HL-60/S4 (cell line): Measurements from ENCODE around the gene CARD8.
"Not testable (repeated sequence)": the region's sequence is repeated elsewhere in the genome, so short reads cannot be mapped to it uniquely, and the experiment has no call there.

Source experiments
- in situ Hi-C: fragments of 300-500 bp; cut with MboI; formaldehyde crosslinking; loops from 2 replicates; pipeline ENCODE4 v1.14.3; 2022; ENCODE audit warnings: low sequenced_read_pairs

Gene CARD8

DNA sequence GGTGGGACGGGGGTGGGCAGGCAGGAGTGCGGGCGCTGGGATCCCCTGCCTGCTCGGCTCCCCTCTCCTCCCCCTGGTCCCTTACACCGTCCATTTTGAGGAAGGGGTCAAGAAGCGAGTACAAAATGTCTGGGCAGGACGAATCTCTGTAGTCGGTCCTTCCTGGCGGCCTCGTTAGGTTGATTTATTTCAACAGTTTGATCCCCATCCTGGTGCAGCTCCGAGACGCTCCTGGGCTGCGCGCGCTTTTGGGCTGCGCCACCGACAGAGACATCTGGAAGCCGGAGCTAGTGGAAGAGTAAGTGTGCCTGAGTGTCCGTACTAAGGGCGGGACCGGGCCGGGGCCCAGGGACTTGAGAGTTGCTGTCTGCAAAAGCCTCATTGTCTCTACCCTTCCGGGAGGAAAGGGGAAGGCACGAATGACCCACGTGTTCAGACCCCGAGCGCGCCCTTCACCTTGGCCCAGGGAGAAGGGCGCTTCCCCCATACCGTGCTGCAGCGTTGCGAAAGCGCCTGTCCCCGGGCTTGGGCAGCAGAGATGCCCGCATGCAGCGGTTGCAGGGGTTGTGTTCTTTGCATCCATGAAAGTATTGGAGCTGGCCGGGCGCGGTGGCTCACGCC is 15.9 kb upstream of the CARD8 start:
- in situ Hi-C loops = no loop called here

DNA sequence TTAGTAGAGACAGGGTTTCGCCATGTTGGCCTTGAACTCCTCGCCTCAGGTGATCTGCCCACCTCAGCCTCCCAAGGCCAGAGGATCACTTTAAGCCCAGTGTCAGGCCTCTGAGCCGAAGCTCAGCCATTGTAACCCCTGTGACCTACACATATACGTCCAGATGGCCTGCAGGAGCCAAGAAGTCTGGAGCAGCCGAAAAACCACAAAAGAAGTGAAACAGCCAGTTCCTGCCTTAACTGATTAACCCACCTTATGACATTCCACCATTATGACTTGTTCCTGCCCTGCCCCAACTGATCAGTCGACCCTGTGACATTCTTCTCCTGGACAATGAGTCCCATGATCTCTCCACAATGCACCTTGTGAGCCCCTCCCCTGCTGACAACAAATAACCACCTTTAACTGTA is 13.9 kb upstream of the CARD8 start:
- in situ Hi-C loops = not testable (repeated sequence)

DNA sequence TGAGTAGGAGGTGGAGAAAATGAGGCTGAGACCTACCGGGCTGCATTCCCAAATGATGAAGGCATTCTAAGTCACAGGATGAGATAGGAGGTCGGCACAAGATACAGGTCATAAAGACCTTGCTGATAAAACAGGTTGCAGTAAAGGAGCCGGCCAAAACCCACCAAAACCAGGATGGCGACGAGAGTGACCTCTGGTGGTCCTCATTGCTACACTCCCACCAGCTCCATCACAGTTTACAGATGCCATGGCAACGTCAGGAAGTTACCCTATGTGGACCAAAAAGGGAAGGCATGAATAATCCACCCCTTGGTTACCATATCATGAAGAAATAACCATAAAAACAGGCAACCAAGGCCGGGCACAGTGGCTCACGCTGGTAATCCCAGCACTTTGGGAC is 9.6 kb upstream of the CARD8 start:
- in situ Hi-C loops = not testable (repeated sequence)

DNA sequence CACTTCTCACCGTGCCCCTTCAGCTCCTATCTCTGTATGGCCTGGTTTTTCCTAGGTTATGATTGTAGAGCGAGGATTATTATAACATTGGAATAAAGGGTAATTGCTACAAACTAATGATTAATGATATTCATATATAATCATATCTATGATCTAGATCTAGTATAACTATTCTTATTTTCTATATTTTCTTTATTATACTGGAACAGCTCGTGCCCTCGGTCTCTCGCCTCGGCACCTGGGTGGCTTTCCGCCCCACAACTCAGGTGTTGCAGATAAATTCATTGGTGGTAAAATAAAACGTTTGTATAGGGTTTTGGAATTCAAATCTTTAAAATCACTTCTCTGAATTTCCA is 4.6 kb upstream of the CARD8 start:
- in situ Hi-C loops = not testable (repeated sequence)

DNA sequence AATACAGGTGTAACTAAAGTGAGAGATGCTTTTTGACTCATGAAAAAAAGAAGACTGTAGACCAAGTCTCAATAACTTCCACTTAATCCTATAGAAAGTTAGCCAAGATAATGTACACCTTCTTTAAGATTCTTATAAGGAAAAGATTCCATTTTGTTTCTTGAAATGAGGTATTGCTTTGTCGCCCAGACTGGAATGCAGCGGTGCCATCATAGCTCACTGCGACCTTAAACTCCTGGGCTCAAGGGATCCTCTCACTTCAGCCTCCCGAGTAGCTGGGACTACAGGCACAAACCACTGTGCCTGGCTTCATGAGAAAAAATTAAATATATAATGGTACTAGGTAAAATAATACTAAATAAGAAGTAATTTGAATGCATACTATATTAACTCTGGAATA is 3.3 kb upstream of the CARD8 start:
- in situ Hi-C loops = not testable (repeated sequence)

DNA sequence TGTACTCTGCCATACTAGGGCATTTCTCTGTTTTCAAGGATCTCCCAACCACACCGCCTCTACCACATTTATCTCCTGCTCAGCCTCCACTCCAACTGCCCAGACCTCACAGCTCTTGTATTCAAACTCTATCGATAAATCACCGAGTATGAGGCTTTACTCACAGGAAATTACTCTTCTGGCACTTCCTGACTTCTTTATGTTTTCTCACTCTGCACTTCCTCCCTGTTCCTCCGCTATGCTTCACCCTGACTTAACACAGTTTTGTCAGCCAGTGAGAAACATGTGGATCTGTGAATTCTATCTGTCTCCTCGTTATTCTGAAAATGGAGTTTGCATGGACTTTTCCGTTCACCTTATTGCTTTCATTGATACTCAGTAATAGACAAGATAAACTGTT is 2.6 kb upstream of the CARD8 start:
- in situ Hi-C loops = no loop called here

DNA sequence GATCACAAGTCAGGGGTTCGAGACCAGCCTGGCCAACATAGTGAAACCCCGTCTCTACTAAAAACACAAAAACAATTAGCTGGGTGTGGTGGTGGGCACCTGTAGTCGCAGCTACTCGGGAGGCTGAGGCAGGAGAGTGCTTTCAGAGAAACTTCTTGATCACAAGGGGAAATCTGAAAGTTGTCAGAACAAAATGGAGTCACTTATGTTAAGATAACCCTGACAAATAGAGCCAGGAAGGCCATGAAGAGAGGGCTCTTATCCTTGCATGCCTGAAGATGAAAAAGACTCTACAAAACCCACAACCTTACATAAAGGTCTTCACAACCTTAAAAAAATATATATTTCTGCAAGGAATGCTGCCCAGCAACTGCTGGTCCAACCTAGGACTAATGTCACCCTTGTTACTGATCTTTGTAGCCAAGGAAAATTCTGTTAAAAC is 1.2 kb downstream of the CARD8 start:
- in situ Hi-C loops = no loop called here

DNA sequence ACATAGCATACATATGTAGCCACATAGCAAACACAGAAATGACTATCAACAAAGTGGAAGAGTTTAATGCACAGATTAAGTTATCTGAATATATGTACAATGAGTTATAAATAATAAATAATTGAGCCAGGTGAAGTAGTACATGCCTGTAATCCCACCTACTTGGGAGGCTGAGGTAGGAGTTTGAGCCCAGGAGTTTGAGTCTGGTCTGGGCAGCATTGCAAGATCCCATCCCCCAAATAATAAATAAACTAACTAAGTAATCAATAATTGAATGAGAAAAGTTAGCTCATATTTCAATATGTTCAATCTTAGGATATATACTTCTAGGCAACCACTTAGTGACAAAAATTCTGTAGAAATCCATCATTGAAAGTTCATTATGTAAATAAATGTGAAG is 1.7 kb downstream of the CARD8 start:
- in situ Hi-C loops = no loop called here

DNA sequence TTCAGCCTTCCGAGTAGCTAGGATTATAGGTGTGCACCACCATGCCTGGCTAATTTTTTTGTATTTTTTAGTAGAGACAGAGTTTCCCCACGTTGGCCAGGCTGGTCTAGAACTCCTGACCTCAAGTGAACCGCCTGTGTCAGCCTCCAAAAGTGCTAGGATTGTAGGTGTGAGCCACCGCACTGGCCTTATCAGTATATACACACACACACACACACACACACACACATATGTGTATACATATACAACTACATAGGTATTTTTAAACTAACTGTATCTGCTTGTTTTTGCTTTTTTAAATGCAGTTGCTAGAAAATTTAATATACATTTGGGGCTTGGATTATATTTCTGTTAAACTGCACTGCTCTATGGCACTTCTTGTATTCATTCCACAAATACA is 3.1 kb downstream of the CARD8 start:
- in situ Hi-C loops = no loop called here

DNA sequence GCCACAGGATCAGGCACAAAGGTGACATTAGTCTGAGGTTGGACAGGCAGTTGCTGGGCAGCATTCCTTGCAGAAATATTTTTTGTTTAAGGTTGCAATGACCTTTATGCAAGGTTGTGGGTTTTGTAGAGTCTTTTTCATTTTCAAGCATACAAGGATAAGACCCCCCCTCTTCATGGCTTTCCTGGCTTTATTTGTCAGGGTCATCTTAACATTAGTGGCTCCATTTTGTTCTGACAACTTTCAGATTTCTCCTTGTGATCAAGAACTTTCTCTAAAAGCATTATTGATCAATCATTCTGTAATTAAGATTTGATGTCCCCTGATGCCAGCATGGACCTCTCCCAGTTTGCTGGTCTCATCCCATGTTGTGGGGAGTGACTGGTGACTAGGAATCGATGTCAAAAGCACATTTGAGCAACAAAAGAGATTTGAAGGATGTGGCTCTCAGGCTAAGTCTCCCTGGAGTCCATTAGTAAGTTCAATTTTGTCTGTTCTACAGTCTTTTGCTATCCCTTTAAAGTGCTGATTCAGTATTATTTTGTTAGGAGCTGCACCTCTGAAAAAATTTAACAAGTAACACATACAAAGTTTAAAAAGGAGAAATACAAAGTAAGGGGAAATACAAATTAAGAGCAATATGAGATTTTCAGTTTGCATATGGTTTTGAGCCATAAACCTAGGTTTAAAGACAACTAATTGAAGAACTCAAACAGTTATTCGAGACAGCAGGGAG is 5.3 kb downstream of the CARD8 start:
- in situ Hi-C loops = no loop called here

DNA sequence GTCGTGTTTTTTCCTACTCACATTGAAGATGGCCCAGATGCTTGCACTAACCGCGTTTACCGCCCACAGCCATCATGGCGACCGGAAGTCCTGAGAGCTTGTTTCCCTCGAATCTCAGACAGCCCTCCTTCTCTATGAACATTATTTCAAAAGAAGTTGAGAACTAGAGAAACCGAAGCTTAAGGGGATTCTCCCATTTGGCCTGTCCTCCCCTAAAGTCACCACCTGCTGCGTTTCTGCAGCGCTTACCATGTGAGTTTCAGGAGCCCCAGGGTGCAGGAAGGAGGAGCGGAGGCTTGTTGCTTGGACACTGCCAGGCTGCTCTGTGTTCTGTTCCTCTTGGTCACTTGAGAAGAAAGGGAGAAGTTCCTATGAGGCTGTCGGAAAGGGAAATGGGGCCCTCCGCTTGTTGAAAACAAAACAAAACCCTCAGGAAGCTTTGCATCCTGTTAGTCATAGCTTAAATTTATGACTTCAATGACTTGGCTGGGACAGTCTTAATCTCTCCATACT is 6.2 kb downstream of the CARD8 start:
- in situ Hi-C loops = no loop called here

DNA sequence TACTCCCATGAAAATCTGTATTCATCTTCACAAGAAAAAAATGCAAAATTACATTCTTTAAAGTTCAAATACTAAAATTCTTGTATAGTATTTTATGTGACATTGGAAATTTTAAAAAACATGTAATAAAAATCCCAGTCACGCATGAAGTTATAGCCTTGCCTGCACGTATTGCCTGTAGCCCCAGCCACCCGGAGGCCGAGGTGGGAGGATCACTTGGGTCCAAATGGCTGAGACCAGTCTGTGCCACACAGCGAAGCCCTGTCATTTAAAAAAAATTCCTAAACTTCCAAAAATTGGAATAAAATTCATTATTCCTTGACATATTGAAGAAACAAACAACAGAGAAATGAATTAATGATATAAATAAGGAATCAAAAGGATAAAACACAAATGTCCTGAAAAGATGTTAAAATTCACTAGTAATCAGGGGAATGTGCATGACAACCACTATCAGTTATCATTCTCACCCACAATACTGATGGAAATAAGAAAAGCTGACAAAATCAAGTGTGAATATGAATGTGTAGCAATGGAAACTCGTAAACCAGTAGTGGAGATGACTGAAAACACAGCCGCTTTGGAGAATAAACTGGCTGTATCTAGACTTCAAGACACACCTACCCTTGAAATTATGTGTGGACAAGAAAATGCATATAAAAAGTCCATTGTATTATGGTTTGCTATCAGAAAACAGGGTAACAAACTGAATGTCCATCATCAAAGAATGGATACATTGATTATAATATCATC is 7.5 kb downstream of the CARD8 start:
- in situ Hi-C loops = no loop called here

DNA sequence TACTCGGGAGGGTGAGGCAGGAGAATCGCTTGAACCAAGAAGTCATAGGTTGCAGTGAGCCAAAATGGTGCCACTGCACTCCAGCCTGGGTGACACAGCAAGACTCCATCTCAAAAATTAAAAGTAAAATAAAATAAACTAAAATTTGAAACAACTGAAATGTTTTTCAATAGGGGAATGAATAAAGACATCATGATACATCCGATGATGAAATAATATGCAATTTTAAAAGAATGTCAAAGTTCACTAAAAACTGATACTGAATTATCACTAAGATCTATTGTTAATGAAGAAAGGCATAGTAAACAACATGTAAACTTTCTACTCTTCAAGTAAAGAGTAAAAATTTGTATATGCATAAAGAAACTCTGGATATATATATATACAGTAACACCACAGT is 8.5 kb downstream of the CARD8 start:
- in situ Hi-C loops = no loop called here

DNA sequence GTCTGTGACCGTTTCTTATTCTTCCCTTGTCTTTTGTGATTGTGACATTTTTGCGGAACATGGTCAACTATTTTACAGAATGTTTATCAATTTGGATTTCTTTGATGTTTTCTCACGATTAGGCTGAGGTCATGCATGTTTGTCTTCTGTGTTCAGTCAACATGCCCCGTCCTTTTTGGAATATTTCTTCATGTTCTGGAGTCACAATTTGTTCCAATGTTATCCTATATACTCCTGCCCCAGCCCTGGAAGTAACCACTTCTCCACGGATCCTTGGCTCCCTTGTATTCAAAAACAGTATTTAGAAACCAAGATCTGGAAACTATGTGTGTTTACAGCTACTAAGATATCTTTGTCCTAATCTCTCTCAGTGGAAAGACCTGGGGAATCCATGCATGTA is 9.6 kb downstream of the CARD8 start:
- in situ Hi-C loops = no loop called here

DNA sequence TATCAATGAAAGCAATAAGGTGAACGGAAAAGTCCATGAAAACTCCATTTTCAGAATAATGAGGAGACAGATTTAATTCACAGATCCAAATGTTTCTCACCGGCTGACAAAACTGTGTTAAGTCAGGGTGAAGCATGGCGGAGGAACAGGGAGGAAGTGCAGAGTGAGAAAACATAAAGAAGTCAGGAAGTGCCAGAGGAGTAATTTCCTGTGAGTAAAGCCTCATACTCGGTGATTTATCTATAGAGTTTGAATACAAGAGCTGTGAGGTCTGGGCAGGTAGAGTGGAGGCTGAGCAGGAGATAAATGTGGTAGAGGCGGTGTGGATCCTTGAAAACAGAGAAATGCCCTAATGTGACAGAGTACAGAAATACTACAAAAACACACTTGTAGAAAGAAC is 11.4 kb downstream of the CARD8 start:
- in situ Hi-C loops = no loop called here

DNA sequence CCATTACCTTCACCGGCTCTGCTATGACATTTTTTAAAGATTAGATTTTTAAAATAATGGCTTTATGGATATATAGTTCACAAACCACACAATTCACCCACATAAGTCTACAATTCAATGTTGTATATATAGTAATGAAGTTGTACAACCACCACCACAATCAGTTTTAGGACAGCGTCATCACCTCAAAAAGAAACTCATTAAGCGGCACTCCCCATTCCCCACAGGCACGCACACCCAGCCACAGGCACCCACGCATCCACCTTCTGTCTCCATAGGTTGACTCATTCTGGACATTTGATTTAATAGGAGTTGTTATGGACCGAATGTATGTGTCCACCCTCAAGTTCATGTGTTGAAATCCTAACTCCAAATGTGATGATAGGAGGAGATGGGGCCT is 13.9 kb downstream of the CARD8 start:
- in situ Hi-C loops = not testable (repeated sequence)

DNA sequence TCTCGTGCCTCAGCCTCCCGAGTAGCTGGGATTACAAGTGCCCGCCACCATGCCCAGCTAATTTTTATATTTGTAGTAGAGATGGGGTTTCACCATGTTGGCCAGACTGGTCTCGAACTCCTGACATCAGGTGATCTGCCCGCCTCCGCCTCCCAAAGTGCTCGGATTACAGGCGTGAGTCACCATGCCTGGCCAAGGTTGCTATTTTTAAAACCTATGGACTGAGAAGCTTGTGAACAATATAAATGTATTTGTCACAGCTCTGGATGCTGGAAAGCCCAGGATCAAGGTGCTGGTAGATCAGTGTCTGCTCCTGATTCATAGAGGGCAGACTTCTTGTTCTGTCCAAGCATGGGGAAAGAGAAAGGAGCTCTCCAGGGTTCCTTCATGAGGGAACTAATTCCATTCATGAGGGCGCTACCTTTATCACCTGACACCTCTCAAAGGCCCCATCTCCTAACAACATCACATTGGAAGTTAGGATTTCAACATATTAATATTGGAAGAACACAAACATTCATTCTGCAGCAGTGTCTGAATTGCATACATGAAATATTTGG is 16.1 kb downstream of the CARD8 start:
- in situ Hi-C loops = no loop called here

DNA sequence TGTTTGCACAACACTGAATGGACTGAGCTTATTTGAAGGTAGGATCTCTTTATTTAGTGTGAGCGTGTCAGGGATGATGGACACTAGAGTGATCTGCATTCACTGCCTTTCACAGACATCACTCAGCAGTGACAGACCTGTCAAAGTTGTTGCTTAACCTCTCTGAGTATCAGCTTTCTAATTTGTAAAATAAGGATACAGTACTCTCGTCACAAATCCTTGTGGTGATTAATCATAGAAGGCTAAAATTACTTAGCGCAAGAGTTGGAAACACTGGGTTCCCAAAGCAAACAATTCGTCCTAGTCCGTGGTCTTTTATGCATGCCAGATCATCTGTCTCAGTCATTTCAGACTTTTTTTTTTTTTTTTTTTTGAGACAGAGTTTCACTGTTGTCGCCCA is 16.6 kb downstream of the CARD8 start:
- in situ Hi-C loops = no loop called here

DNA sequence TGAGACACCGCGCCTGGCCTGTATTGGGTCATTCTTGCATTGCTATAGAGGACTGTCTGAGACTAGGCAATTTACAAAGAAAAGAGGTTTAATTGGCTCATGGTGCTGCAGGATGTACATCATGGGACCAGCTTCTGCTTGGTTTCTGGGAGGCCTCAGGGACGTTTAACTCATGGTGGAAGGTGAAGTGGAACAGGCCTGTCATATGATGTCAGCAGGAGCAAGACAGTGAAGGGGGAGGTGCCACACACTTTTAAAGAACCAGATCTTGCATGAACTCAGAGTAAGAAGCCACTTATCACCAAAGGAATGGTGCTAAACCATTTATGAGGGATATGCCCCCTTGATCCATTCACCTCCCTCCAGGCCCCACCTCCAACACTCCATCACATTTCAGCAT is 18.7 kb downstream of the CARD8 start:
- in situ Hi-C loops = no loop called here

DNA sequence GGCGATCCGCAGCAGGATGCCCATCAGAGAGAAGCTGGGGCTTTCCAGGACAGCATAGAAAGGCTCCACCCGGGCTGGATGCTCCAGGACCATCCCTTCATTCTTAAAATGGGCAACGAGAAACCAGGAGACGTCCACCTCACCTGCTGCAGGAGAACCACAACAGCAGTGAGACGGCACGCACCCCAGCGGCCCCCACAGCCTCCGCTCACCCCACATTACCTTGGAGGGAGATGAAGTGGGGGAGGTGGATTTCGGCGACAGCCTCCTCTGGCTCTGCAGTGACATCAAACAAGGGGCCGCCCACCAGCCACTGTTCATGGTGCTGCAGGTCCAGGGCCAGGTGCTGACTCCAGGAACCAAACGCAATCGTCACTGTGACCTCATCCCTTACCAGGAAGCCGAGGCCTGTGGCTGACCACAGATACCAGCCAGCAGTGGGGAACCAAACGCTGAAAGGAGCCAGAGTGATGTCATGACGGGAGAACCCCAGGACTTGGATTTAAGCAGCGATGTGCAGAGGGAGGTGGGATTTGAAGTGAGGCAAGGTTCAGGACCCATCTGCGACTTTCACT is 25.1 kb downstream of the CARD8 start:
- in situ Hi-C loops = no loop called here

DNA sequence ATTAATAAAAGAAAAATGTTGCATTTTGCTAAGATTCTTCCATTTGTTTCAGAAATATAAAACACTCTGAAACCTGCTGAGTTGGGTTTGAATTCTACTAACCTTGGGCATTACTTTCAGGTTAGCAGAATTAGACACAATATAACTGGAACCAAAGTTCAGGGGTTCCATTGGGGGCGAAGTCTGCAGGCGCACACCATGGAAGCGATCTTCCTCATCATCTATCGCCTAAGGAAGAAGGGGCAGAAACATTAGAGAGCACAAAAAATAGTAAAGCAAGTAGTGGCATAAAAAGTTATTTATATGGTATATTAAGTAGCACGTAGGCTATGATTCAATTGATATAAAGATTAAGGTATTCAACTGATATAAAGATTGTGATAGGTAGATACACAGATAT is 34.1 kb downstream of the CARD8 start:
- in situ Hi-C loops = no loop called here
